Measurements from ENCODE around the gene DDX49. TPM values are rescaled to one million over a fixed set of nuclear protein-coding genes. Genes with fewer than 3 reads are reported as not detected.

DDX49 gene
- total and polyA plus RNA-seq, 2 of the 4 experiments (the other 2 are of a cell fraction) = 50.9 to 52.1 TPM

- Histone ChIP-seq H3K4me2 (ENCODE audit: low read depth, low read length) (peak overlapping the region; percentile 80), H3K9me3 (ENCODE audit: control insufficient read depth, insufficient read depth, low read length) (no peaks in the 10 kb centered on the region), H3K4ac (ENCODE audit: low read depth, low read length) (no peak overlapping the region), H4K8ac (ENCODE audit: low read depth in 2 of 2, low read length in 2 of 2) (no peak overlapping the region), H2BK20ac (ENCODE audit: low read depth, low read length) (no peak overlapping the region), H3K4me1 (ENCODE audit: control insufficient read depth, insufficient read depth, low read length) (peaks cover 8% of the 10 kb centered on the region; the same call in 1 of the 2 replicates), H3K27me3 (ENCODE audit: control insufficient read depth, insufficient read depth, low read length) (peaks cover 7% of the 10 kb centered on the region; the same call in 1 of the 2 replicates), H4K5ac (ENCODE audit: low read depth, low read length) (no peak overlapping the region), H3K79me1 (ENCODE audit: low read depth in 1 of 2, low read length in 2 of 2) (no peaks in the 10 kb centered on the region), H3K9ac (ENCODE audit: low read depth, low read length) (peak overlapping the region; percentile 9; the same call in 1 of the 2 replicates), H2AK9ac (replicated peaks; ENCODE audit: low read depth, low read length, poor library complexity) (peak overlapping the region; percentile 33), H2AFZ (replicated peaks; ENCODE audit: low read length, poor library complexity) (peak overlapping the region; percentile 89), H3K4me3 (ENCODE audit: insufficient read depth, low read depth, low read length) (peak overlapping the region; percentile 47), H3K23ac (ENCODE audit: low read depth, low read length) (no peak overlapping the region), H3K18ac (ENCODE audit: low read depth, low read length) (no peak overlapping the region), H2BK15ac (ENCODE audit: low read depth, low read length) (no peak overlapping the region), H4K20me1 (ENCODE audit: insufficient read depth, low read length) (peaks cover 19% of the 10 kb centered on the region), H3K9me1 (ENCODE audit: insufficient read depth, low read length) (no peaks in the 10 kb centered on the region), H2AK5ac (ENCODE audit: low read depth, low read length) (no peak overlapping the region), H2BK5ac (ENCODE audit: low read depth, low read length, poor library complexity, severe bottlenecking) (no peak overlapping the region), H3K14ac (replicated peaks; ENCODE audit: low read depth, low read length) (no peak overlapping the region), H2BK120ac (ENCODE audit: low read depth, low read length) (no peak overlapping the region), H3K36me3 (ENCODE audit: control insufficient read depth, insufficient read depth, low read length) (peaks cover 15% of the 10 kb centered on the region; the same call in 1 of the 2 replicates), H4K91ac (ENCODE audit: insufficient read depth, low read depth, low read length) (no peak overlapping the region), H3K27ac (ENCODE audit: insufficient read depth, low read length) (no peak overlapping the region), H3K56ac (ENCODE audit: extremely low read depth, insufficient read depth, low read length) (no peak overlapping the region)
- ATAC-seq (ENCODE audit: low read depth) = peak; percentile 59
- in situ Hi-C loops (cut with MboI; ENCODE audit: low sequenced_read_pairs) (no loop called here), dilution Hi-C loops (cut with HindIII; ENCODE audit: low sequenced_read_pairs, unreplicated experiment) (no loop called here), intact Hi-C loops (cut with micrococcal nuclease) (no loop called here)
- no peak for DNase-seq
- POLR2A ChIA-PET (ENCODE audit: unreplicated experiment) = no interaction called here
- WGBS, 2 experiments (ENCODE audit: extremely low coverage in 2 of 2, insufficient read length in 1 of 2) = 1% methylated on average over 27 of the region's 72 CpGs; no CpG with 5 or more reads in 1 of the 2 experiments
- no TSS peak for BruUV-seq (replicated peaks)
- CTCF ChIA-PET = interaction anchor here (0.6 to 1.0 kb wide), 3 partner anchors 28 to 101 kb away, joined by 3 read pairs; no protein-coding TSS in a partner anchor
- TF ChIP-seq CHD1 (IDR thresholded peaks at IDR 0.05; ENCODE audit: low read depth, low read length) (no peak), RCOR1 (IDR thresholded peaks at IDR 0.05; ENCODE audit: insufficient replicate concordance, low read length) (no peak), NFE2L2 (IDR thresholded peaks at IDR 0.05; ENCODE audit: low read depth, low read length) (no peak), CTCF (conservative IDR thresholded peaks at IDR 0.05; ENCODE audit: low read depth, low read length) (peak; percentile 36), FOS (IDR thresholded peaks at IDR 0.05; ENCODE audit: low read depth, low read length) (no peak), MAZ (IDR thresholded peaks at IDR 0.05; ENCODE audit: borderline replicate concordance, low read depth, low read length) (no peak), USF2 (IDR thresholded peaks at IDR 0.05; ENCODE audit: low read depth, low read length) (no peak), CEBPB (IDR thresholded peaks at IDR 0.05; ENCODE audit: low read depth, low read length) (no peak), RAD21 (IDR thresholded peaks at IDR 0.05; ENCODE audit: low read length) (peak; percentile 26; the same call in 1 of the 2 replicates), RFX5 (IDR thresholded peaks at IDR 0.05; ENCODE audit: low read depth, low read length) (no peak), SMC3 (IDR thresholded peaks at IDR 0.05; ENCODE audit: low read depth, low read length) (peak; percentile 17; the same call in 1 of the 2 replicates), BHLHE40 (IDR thresholded peaks at IDR 0.05; ENCODE audit: low read depth, low read length) (no peak), POLR2A (IDR thresholded peaks at IDR 0.05; ENCODE audit: low read depth, low read length) (no peak), MXI1 (IDR thresholded peaks at IDR 0.05; ENCODE audit: borderline replicate concordance, low read depth, low read length) (no peak)
Observed at GRCh38 chr19:18895038-18895823, 24.3 kb upstream of the DDX49 start.
